Smooth muscle cell (in vitro differentiated cells): ENCODE results near the gene ARID4A. TPM values are rescaled to one million over a fixed set of nuclear protein-coding genes. Genes with fewer than 3 reads are reported as not detected.

ENCODE experiments used
- DNase-seq: peaks from one replicate; lab custom pipeline; 2025; ENCODE audit not compliant: unreplicated experiment; lab: John Stamatoyannopoulos, UW
- H2AFZ ChIP-seq: fragments of 200-600 bp; sonication (generic); 2 replicates; pipeline ENCODE4 v1.6.0; 2016; ENCODE audit warnings: antibody characterized with exemption, low read depth, mild to moderate bottlenecking
- H3F3A ChIP-seq: fragments of 200-600 bp; sonication (generic); 2 replicates; pipeline ENCODE4 v1.6.0; 2017; ENCODE audit warnings: antibody characterized with exemption, low read depth
- H3K27ac ChIP-seq: fragments of 200-600 bp; sonication (generic); 2 replicates; pipeline ENCODE4 v1.5.1; 2016; ENCODE audit warnings: low read depth, mild to moderate bottlenecking
- H3K27me3 ChIP-seq: fragments of 200-600 bp; sonication (generic); 2 replicates; pipeline ENCODE4 v1.6.1; 2016; ENCODE audit warnings: low read depth, mild to moderate bottlenecking
- H3K36me3 ChIP-seq: fragments of 200-600 bp; sonication (generic); 2 replicates; pipeline ENCODE4 v1.5.1; 2016; ENCODE audit warnings: low read depth
- H3K4me1 ChIP-seq: fragments of 200-600 bp; sonication (generic); 2 replicates; pipeline ENCODE4 v1.5.1; 2016; ENCODE audit warnings: low read depth
- H3K4me2 ChIP-seq: fragments of 200-600 bp; sonication (generic); 2 replicates; pipeline ENCODE4 v1.6.0; 2016; ENCODE audit warnings: mild to moderate bottlenecking
- H3K4me3 ChIP-seq: fragments of 200-600 bp; sonication (generic); 2 replicates; pipeline ENCODE4 v1.5.1; 2016; ENCODE audit warnings: mild to moderate bottlenecking
- H3K79me2 ChIP-seq: fragments of 200-600 bp; sonication (generic); 2 replicates; pipeline ENCODE4 v1.6.0; 2016; ENCODE audit warnings: low read depth, mild to moderate bottlenecking
- H3K9ac ChIP-seq: fragments of 200-600 bp; sonication (generic); 2 replicates; pipeline ENCODE4 v1.6.0; 2016; ENCODE audit warnings: low read depth
- H3K9me3 ChIP-seq: fragments of 200-600 bp; sonication (generic); replicated peaks from 2 replicates; pipeline ENCODE4 v1.5.1; 2016; ENCODE audit warnings: low read depth
- H4K20me1 ChIP-seq: fragments of 200-600 bp; sonication (generic); 2 replicates; pipeline ENCODE4 v1.6.0; 2016; ENCODE audit warnings: low read depth
- CTCF ChIP-seq: fragments of 200-600 bp; sonication (generic); IDR thresholded peaks from 2 replicates; pipeline ENCODE4 v1.5.1; 2017; ENCODE audit warnings: borderline replicate concordance, mild to moderate bottlenecking, antibody characterized with exemption; ENCODE audit not compliant: insufficient read depth, poor library complexity, severe bottlenecking
- WGBS: methylation state at CpG from one replicate; pipeline ENCODE4 v1.1.7; 2016; ENCODE audit warnings: low lambda C conversion rate; 5-methylcytosine and 5-hydroxymethylcytosine counted together
- polyA plus RNA-seq: library from polyadenylated mRNA; unstranded; fragments of >200 nt; fragmentation: Nextera tagmentation; extraction: Ambion mirVana; gene quantifications from 2 replicates; pipeline ENCODE4 v1.2.1, GENCODE V29; 2016
- total RNA-seq: library from RNA; depleted of rRNA; stranded (reverse); fragments of >200 nt; gene quantifications from 2 replicates; pipeline ENCODE4 v1.2.3, GENCODE V29; 2014

Gene ARID4A
- total and polyA plus RNA-seq, 2 experiments from 2014 or later: 14.1 to 18.4 TPM

GRCh38 chr14:58291646-58292045 is 6.7 kb upstream of the ARID4A start:
- no peak overlapping the region for H3K4me2 ChIP-seq
- H3K36me3 ChIP-seq: peaks cover 35% of the 10 kb centered on the region
- H3K27ac ChIP-seq: no peak overlapping the region
- no peak for DNase-seq
- H4K20me1 ChIP-seq: peaks cover 76% of the 10 kb centered on the region
- no peaks in the 10 kb centered on the region for H3K9me3 ChIP-seq
- H2AFZ ChIP-seq: no peak overlapping the region
- H3K9ac ChIP-seq: no peak overlapping the region
- H3F3A ChIP-seq: no peaks in the 10 kb centered on the region
- H3K4me1 ChIP-seq: no peaks in the 10 kb centered on the region
- H3K4me3 ChIP-seq: no peak overlapping the region
- no peaks in the 10 kb centered on the region for H3K27me3 ChIP-seq
- peaks cover 100% of the 10 kb centered on the region for H3K79me2 ChIP-seq
- WGBS: 95% methylated on average over 5 of the region's 5 CpGs
- TF ChIP-seq CTCF: no peak

- Histone ChIP-seq H3K36me3 (peaks cover 30% of the 10 kb centered on the region), H3K27ac (no peak overlapping the region), H3K4me2 (no peak overlapping the region), H3K79me2 (peaks cover 100% of the 10 kb centered on the region), H4K20me1 (peaks cover 82% of the 10 kb centered on the region), H3K27me3 (no peaks in the 10 kb centered on the region), H3K9ac (no peak overlapping the region), H3K4me3 (no peak overlapping the region), H2AFZ (no peak overlapping the region), H3K9me3 (no peaks in the 10 kb centered on the region), H3K4me1 (no peaks in the 10 kb centered on the region), H3F3A (no peaks in the 10 kb centered on the region)
- no peak for DNase-seq
- WGBS: 93% methylated on average over 3 of the region's 3 CpGs
- no peak for TF ChIP-seq CTCF
Measured at GRCh38 chr14:58292187-58292586, 6.2 kb upstream of the ARID4A start.

GRCh38 chr14:58294201-58294600 is 4.2 kb upstream of the ARID4A start:
- WGBS: 98% methylated on average over 7 of the region's 7 CpGs
- Histone ChIP-seq H2AFZ (no peak overlapping the region), H3F3A (no peaks in the 10 kb centered on the region), H3K27me3 (no peaks in the 10 kb centered on the region), H3K9me3 (no peaks in the 10 kb centered on the region), H3K36me3 (peaks cover 18% of the 10 kb centered on the region), H3K4me1 (no peaks in the 10 kb centered on the region), H3K27ac (no peak overlapping the region), H3K9ac (no peak overlapping the region), H3K79me2 (peaks cover 85% of the 10 kb centered on the region), H4K20me1 (peaks cover 81% of the 10 kb centered on the region), H3K4me3 (no peak overlapping the region), H3K4me2 (no peak overlapping the region)
- TF ChIP-seq CTCF: no peak
- DNase-seq: no peak

GRCh38 chr14:58296726-58297125 is 1.6 kb upstream of the ARID4A start:
- DNase-seq: no peak
- Histone ChIP-seq H3K27ac (peak overlapping the region; percentile 98), H3K36me3 (peaks cover 10% of the 10 kb centered on the region), H3K9me3 (no peaks in the 10 kb centered on the region), H3K4me3 (peak overlapping the region; percentile 84), H3K4me2 (peak overlapping the region; percentile 88), H2AFZ (no peak overlapping the region), H3K27me3 (no peaks in the 10 kb centered on the region), H3F3A (no peaks in the 10 kb centered on the region), H4K20me1 (peaks cover 59% of the 10 kb centered on the region), H3K9ac (peak overlapping the region; percentile 94), H3K79me2 (peaks cover 84% of the 10 kb centered on the region), H3K4me1 (peaks cover 9% of the 10 kb centered on the region)
- WGBS: 4% methylated on average over 3 of the region's 3 CpGs
- no peak for TF ChIP-seq CTCF
